ENCODE data around the gene SPNS3. TPM values are rescaled to one million over a fixed set of nuclear protein-coding genes. Genes with fewer than 3 reads are reported as not detected.
A peak's percentile ranks its signal among the peaks of the same experiment; 100 is the strongest.

The SPNS3 gene
- total and polyA plus RNA-seq, 2 of the 4 experiments (the other 2 are of a cell fraction): 0.18 TPM; not detected in 1

DNA sequence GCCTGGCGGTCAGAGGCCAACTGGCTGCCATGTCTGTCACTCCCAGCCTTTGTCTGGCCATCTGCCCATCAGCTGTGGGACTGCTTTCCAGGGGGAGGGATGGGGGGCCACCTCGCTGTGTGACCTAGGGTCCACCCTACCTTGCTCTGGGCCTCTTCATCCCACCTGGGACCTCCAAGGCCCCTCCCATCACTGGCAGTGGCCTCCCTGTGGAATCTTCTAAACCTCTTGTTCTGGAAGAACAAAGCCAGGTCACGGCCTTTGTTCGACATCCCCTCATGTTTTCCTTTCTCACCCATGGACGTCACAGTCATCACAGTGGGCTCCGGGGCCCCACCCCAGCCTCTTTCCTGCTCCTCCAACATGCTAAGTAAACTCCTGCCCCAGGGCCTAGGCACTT is 88.9 kb downstream of the SPNS3 start:
- no peak overlapping the region for H2AK5ac ChIP-seq (ENCODE audit: low read depth, low read length)
- no peak overlapping the region for H4K91ac ChIP-seq (ENCODE audit: insufficient read depth, low read depth, low read length)
- H3K4me1 ChIP-seq (ENCODE audit: control insufficient read depth, insufficient read depth, low read length): no peaks in the 10 kb centered on the region; the same call in 1 of the 2 replicates

More for the DNA sequence above, 88.9 kb downstream of the SPNS3 start:
- TF ChIP-seq POLR2A (IDR thresholded peaks at IDR 0.05; ENCODE audit: low read depth, low read length) (no peak), FOS (IDR thresholded peaks at IDR 0.05; ENCODE audit: low read depth, low read length) (no peak), RAD21 (IDR thresholded peaks at IDR 0.05; ENCODE audit: low read length) (no peak), SMC3 (IDR thresholded peaks at IDR 0.05; ENCODE audit: low read depth, low read length) (no peak), MAZ (IDR thresholded peaks at IDR 0.05; ENCODE audit: borderline replicate concordance, low read depth, low read length) (no peak), CHD1 (IDR thresholded peaks at IDR 0.05; ENCODE audit: low read depth, low read length) (no peak), CEBPB (IDR thresholded peaks at IDR 0.05; ENCODE audit: low read depth, low read length) (no peak), MAFK (IDR thresholded peaks at IDR 0.05; ENCODE audit: low read depth, low read length) (no peak)
- TF ChIP-seq, protein P1, sequence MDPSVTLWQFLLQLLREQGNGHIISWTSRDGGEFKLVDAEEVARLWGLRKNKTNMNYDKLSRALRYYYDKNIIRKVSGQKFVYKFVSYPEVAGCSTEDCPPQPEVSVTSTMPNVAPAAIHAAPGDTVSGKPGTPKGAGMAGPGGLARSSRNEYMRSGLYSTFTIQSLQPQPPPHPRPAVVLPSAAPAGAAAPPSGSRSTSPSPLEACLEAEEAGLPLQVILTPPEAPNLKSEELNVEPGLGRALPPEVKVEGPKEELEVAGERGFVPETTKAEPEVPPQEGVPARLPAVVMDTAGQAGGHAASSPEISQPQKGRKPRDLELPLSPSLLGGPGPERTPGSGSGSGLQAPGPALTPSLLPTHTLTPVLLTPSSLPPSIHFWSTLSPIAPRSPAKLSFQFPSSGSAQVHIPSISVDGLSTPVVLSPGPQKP (IDR thresholded peaks at IDR 0.05; ENCODE audit: borderline replicate concordance, low read depth, low read length): no peak
- Histone ChIP-seq H3K27me3 (ENCODE audit: control insufficient read depth, insufficient read depth, low read length) (peaks cover 16% of the 10 kb centered on the region), H4K20me1 (ENCODE audit: insufficient read depth, low read length) (no peaks in the 10 kb centered on the region), H3K36me3 (ENCODE audit: control insufficient read depth, insufficient read depth, low read length) (no peaks in the 10 kb centered on the region), H2BK5ac (ENCODE audit: low read depth, low read length, poor library complexity, severe bottlenecking) (no peak overlapping the region), H4K5ac (ENCODE audit: low read depth, low read length) (no peak overlapping the region), H4K8ac (ENCODE audit: low read depth in 2 of 2, low read length in 2 of 2) (no peak overlapping the region), H3K4me3 (ENCODE audit: insufficient read depth, low read depth, low read length) (no peak overlapping the region), H3K9ac (ENCODE audit: low read depth, low read length) (no peak overlapping the region), H2BK120ac (ENCODE audit: low read depth, low read length) (no peak overlapping the region), H3K4ac (ENCODE audit: low read depth, low read length) (no peak overlapping the region), H3K18ac (ENCODE audit: low read depth, low read length) (no peak overlapping the region), H2BK20ac (ENCODE audit: low read depth, low read length) (no peak overlapping the region), H3K9me1 (ENCODE audit: insufficient read depth, low read length) (0 out of 2 replicates have a peak, but pooled peaks cover 3% of the 10 kb centered on the region), H3K27ac (ENCODE audit: insufficient read depth, low read length) (no peak overlapping the region), H3K23ac (ENCODE audit: low read depth, low read length) (no peak overlapping the region), H2AFZ (replicated peaks; ENCODE audit: low read length, poor library complexity) (peak overlapping the region; percentile 15), H2BK15ac (ENCODE audit: low read depth, low read length) (no peak overlapping the region), H3K56ac (ENCODE audit: extremely low read depth, insufficient read depth, low read length) (no peak overlapping the region), H3K79me1 (ENCODE audit: low read depth in 1 of 2, low read length in 2 of 2) (no peaks in the 10 kb centered on the region), H3K4me2 (ENCODE audit: low read depth, low read length) (no peak overlapping the region), H2AK9ac (replicated peaks; ENCODE audit: low read depth, low read length, poor library complexity) (peak overlapping the region; percentile 46), H3K9me3 (ENCODE audit: control insufficient read depth, insufficient read depth, low read length) (peaks cover 2% of the 10 kb centered on the region; the same call in 1 of the 2 replicates), H3K14ac (replicated peaks; ENCODE audit: low read depth, low read length) (no peak overlapping the region)
- dilution Hi-C loops (cut with HindIII; ENCODE audit: low sequenced_read_pairs, unreplicated experiment): no loop called here
- BruUV-seq (replicated peaks): no TSS peak
- ChIA-PET CTCF (no interaction called here), POLR2A (ENCODE audit: unreplicated experiment) (no interaction called here)
- intact Hi-C loops (cut with micrococcal nuclease): no loop called here
- no peak for DNase-seq
- no CpG with 5 or more reads among the region's 6 CpGs for WGBS, 2 experiments (ENCODE audit: extremely low coverage in 2 of 2, insufficient read length in 1 of 2)
- no peak for ATAC-seq (ENCODE audit: low read depth)
- in situ Hi-C loops (cut with MboI; ENCODE audit: low sequenced_read_pairs): no loop called here

Measured in IMR-90 (cell line).